Glomerular visceral epithelial cell (primary cell): ENCODE data around the gene GRID2.

Experiments
- DNase-seq: peaks from one replicate; pipeline ENCODE4 v3.0.0-alpha.2; 2016; ENCODE audit errors: extremely low spot score

Gene GRID2

DNA sequence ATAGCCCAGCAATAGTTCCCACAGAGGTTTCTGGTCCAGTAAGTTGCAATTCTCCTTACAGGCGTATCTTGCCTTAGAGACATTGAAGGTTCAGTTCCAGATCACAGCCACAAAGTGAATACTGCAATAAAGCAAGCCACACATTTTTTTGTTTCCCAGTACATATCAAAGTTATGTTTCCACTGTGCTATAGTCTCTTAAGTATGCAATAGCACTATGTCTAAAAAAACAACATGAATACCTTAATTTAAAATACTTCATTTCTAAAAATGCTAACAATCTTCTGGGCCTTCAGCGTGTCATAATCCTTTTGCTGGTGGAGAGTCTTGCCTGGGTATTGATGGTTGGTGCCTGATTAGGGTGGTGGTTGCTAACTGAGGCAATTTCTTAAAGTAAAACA, 659.1 kb downstream of the GRID2 start:
- DNase-seq: no peak

GRCh38 chr4:92968556-92968955, 664.8 kb downstream of the GRID2 start:
- no peak for DNase-seq

DNA sequence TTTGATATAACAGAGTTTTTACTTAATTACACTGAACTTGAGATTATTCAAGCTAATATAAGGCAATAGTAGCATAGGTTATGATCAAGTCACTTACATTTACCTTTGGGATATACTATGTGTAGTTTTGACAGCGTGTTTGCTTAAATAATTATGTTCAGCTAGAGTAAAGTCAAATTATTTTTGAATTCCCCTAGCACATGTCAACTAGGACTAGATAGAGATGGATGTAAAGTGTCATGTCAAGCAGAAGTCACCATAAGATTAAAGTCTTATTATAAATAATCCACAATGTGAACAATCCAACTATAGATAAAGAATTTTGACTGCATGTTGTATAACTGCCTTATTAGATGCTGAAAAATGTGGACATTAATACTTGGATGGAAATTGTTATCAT, 665.2 kb downstream of the GRID2 start:
- DNase-seq: no peak

- DNase-seq: peak; percentile 79
These were observed 666.0 kb downstream of the GRID2 start for GRCh38 chr4:92969650-92970379.

DNA sequence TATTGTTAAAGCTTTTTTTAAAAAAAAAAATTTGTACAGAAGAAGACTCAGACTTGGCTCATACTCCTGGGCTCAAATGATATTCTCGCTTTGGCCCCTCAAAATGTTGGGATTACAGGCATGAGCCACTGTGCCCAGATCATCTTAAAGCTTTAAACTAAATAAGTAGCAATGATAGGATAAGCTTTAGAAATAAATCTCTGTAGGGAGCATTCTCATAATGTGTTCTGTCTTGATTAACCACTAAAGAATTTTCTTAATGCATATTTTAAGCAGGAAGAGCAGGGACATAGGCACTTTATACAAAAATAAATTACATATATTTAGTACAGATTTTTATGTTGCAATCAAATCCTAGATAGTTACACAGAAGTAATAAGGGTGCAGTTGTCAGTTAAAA, 667.2 kb downstream of the GRID2 start:
- DNase-seq: no peak

DNA sequence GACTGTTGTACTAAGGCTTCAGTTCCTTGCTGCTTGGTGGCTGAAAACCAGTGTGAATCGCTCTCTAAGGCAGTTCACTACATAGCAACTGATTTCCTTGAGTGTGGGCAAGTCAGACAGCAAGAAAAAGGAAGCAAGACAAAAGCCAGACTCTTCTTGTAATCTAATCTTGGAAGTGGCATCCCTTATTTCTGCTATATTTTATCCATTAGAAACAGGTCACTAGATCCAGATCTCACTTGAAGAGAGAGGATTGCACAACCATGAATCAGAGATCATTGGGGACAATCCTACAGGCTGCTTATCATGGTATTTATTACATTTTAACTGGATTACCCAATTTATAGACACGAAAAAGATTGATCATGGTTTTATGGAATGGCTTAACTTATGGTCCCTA, 684.5 kb downstream of the GRID2 start:
- no peak for DNase-seq

- DNase-seq: no peak
These were observed 689.0 kb downstream of the GRID2 start for GRCh38 chr4:92992758-92993157.

GRCh38 chr4:92994727-92995126, 691.0 kb downstream of the GRID2 start:
- DNase-seq: no peak

DNA sequence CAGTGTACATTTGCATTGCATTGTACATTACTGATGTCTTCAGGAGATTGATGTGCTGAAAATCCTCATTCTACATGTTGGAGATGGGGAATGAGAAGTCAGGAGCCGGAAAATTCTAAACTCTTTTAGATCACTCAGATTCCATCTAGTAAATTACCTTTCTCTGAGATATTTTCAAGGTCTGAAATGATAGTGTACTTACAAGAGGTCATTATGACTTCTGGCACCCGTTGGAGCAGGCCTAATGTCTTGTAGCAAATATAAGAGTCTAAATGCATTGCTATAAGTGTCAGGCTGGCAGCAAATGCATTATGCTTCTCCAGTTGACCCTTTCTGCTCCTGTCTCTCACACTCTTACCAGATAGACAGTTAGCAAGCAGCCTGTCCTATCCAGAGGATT, 692.8 kb downstream of the GRID2 start:
- no peak for DNase-seq

- DNase-seq: no peak
These were observed 697.1 kb downstream of the GRID2 start for GRCh38 chr4:93000910-93001309.

- DNase-seq: no peak
These were observed 698.5 kb downstream of the GRID2 start for GRCh38 chr4:93002240-93002639.

DNA sequence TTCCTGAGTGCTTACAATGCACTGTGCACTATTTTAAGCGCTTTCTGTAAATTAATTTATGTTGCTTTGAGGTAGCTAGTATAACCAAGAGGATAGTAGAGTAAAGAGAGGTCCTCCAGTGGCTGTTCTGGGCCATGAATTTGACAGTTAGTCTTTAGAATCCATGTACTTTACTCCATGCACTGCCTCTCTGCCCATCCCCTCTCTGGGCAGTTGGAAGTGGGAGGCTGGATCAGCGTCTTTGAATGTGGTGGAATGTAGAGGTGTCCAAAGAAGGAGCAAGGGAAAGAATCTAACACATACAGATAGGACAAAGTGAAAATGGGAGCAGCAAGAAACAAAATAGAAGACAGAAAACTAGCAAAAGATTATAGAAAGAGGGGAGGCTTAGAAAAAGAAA, 712.6 kb downstream of the GRID2 start:
- DNase-seq: no peak

GRCh38 chr4:93018243-93018642, 714.5 kb downstream of the GRID2 start:
- DNase-seq: peak; percentile 1

DNA sequence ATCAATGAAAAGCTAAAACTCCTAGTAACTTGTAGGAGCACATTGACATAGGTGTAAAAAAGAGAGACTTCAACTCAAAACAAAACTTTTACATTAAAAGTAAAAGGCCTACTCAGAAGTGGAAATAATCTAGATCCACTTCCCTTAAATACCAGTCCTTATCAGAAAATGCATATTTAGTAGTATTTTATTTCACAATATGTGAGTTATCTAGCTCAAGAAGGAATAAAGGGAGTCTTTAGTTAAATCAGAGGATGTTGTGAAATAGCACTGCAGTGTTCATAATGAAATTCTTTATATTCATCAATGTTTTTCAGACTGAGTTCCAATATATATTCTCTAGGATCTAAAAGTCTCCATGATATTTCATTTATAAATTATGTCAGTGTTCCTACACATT, 715.0 kb downstream of the GRID2 start:
- no peak for DNase-seq

- no peak for DNase-seq
These were observed 726.0 kb downstream of the GRID2 start for GRCh38 chr4:93029769-93030168.

DNA sequence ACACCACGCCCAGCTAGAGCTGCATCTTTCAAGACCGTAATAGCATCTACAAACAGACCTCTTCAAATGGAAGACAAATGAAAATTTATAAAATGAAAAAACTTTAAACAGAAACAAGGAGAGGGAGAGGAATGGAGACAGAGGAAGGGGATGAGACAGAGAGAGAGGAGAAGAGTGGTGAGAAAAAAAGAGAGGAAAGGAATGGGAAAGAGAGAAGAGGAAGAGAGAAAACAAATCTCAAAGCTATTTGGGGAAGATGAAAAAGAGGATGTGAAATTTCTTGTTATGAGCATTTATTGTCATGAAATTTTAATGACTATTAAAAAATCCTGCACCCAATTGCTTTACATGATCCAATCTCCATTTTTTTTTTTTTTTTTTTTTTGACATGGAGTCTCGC, 726.9 kb downstream of the GRID2 start:
- DNase-seq: no peak

- peak; percentile 36 for DNase-seq
These were observed 727.8 kb downstream of the GRID2 start for GRCh38 chr4:93031431-93032098.

GRCh38 chr4:93042746-93043145, 739.0 kb downstream of the GRID2 start:
- no peak for DNase-seq

GRCh38 chr4:93053140-93053539, 749.4 kb downstream of the GRID2 start:
- DNase-seq: no peak

GRCh38 chr4:93061826-93062225, 758.1 kb downstream of the GRID2 start:
- DNase-seq: no peak

DNA sequence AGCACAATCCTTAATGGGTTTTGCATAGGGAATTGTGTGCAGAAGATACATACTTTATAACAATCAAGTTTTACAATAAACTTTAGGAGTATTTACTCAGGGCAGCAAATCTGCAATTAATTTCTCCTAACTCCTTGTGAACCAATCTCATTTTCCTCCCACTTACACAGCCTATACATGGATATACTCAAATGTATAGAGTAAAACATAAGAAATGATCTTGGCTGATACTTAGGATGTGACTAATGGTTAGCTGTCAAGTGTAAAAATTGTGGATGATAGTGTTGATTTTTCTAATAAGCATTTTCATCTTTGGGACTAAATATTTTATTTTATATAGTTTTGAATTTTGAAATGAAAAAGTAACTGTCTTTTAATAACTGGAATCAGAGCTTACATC, 759.6 kb downstream of the GRID2 start:
- no peak for DNase-seq

GRCh38 chr4:93065790-93066189, 762.0 kb downstream of the GRID2 start:
- no peak for DNase-seq

DNA sequence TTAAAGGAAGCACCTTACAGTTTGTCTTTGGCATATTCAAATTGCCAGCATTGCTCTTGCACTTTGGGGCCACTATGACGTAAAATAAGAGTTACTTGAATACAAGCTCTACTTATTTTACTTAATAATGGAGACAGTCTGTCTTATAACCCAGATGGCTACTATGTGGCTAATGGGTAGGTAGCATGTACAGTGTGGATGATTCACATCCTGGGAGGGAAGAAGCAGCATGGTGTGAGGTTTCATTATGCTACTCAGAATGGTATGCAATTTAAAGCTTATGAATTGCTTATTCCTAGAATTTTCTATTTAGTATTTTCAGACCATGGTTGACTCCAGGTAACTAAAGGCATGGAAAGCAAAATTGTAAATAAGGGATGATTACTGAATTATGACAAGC, 763.0 kb downstream of the GRID2 start:
- peak; percentile 11 for DNase-seq

GRCh38 chr4:93072292-93072691, 768.5 kb downstream of the GRID2 start:
- DNase-seq: no peak
